Coronary artery (tissue), 2 donors: ENCODE data around the gene ACOT7.
A peak's percentile ranks its signal among the peaks of the same experiment; 100 is the strongest.

Source experiments
- DNase-seq: peaks from one replicate; pipeline ENCODE4 v3.0.0-alpha.2; 2017; ENCODE audit warnings: low spot score
- H3K27ac ChIP-seq, 2 donors: fragments of 200-600 bp; sonication (generic); one replicate each; pipeline ENCODE4 v1.5.1; 2016 to 2019
- H3K4me3 ChIP-seq: fragments of 200-600 bp; sonication (generic); 2 replicates; pipeline ENCODE4 v1.5.1; 2016; ENCODE audit warnings: mild to moderate bottlenecking, moderate library complexity
- CTCF ChIP-seq: fragments of 200-600 bp; sonication (generic); IDR thresholded peaks from one replicate; pipeline ENCODE4 v1.5.1; 2019; ENCODE audit warnings: antibody characterized with exemption

Gene ACOT7

GRCh38 chr1:6351480-6352137, 42.0 kb downstream of the ACOT7 start:
- no peak for TF ChIP-seq CTCF
- H3K4me3 ChIP-seq: no peak overlapping the region
- DNase-seq: no peak
- H3K27ac ChIP-seq: no peak overlapping the region

GRCh38 chr1:6350416-6351088, 43.0 kb downstream of the ACOT7 start:
- TF ChIP-seq CTCF: no peak
- no peak for DNase-seq
- H3K27ac ChIP-seq: no peak overlapping the region

GRCh38 chr1:6349254-6349943, 44.2 kb downstream of the ACOT7 start:
- H3K27ac ChIP-seq: no peak overlapping the region

More at GRCh38 chr1:6350416-6351088, 43.0 kb downstream of the ACOT7 start:
- no peak overlapping the region for H3K4me3 ChIP-seq

GRCh38 chr1:6348511-6349191, 44.9 kb downstream of the ACOT7 start:
- Histone ChIP-seq H3K27ac (peak overlapping the region in 1 of 2 donors; percentile 59), H3K4me3 (no peak overlapping the region)
- no peak for DNase-seq
- TF ChIP-seq CTCF: no peak

More at GRCh38 chr1:6349254-6349943, 44.2 kb downstream of the ACOT7 start:
- no peak for DNase-seq
- no peak for TF ChIP-seq CTCF
- H3K4me3 ChIP-seq: no peak overlapping the region

- Histone ChIP-seq H3K4me3 (no peak overlapping the region), H3K27ac (peak overlapping the region in 1 of 2 donors; percentile 59)
- no peak for TF ChIP-seq CTCF
- DNase-seq: no peak
Measured at GRCh38 chr1:6347641-6348487, 45.7 kb downstream of the ACOT7 start.

- DNase-seq: no peak
- no peak overlapping the region for H3K27ac ChIP-seq
- TF ChIP-seq CTCF: no peak
- H3K4me3 ChIP-seq: no peak overlapping the region
Measured at GRCh38 chr1:6345460-6345859, 48.1 kb downstream of the ACOT7 start.
